HG02885 (cell line): ENCODE results near the gene SEMA3B.
"Not testable (repeated sequence)": the region's sequence is repeated elsewhere in the genome, so short reads cannot be mapped to it uniquely, and the experiment has no call there.

Experiments
- ATAC-seq: cut with Tn5 transposase; IDR thresholded peaks from one replicate; pipeline ENCODE4 v1.9.1; 2021; ENCODE audit warnings: mild to moderate bottlenecking; ENCODE audit not compliant: unreplicated experiment, poor library complexity

Gene SEMA3B

DNA sequence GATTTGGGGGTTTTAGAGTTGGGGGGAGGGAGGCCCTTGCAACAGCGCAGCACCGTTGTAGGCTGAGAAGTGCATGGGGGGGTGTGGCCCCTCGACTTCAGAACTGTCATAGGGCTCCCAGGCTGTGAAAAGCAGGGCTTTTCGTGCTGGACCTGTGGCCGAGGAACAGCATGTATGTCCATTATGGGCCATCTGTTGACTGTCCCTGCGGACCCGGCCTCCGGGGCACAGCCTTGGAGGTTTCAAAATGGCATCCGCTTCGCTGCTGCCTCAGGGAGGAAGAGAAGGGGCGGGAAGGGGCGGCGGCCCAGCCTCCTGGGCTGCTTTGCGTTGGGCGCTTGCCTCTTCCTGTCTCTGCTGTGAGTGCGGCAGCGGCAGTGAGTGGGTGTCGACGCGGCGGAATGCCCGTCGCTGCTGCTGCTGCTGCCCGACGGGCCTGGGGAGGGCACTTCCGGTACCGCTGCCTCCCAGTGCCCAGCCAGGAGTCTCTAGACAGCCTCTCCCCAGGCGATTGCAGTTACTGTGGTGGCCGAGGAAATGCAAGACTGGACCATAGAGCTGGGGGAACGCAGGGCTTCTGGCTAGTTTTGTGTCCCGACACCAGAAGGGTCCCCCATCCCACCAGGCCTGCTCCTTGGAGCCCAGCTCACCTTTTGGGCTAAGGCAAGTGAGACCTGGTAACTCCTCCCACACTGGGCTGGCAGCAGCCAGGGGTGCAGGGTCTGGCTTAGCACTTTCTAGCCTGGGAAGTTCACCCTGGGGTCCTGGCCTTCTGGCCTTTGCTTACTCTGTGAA is 31.0 kb upstream of the SEMA3B start:
- ATAC-seq, result peak; percentile 33

DNA sequence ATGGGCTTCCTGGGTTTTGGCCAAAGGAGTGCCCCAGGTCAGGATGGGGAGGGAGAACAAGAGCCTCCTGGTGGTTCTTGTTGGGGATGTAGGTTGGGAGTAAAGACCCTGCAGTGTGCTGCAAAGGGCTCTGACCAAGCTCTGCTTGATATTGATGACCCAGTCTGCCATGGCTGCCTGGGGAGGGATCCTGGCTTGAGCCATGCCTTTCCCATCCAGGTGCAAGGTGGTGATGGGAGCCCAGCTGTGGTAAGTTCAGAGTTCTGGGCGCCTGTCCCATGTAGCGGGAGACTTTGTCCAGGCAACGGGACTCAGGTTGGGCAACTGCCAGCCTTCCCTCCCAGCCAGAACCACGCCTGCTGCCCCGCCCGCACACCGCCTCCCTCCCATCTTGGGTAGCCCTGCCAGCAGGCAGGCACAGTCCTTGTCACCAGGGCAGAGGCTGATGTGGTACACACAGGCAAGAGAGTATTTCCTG is 30.4 kb upstream of the SEMA3B start:
- ATAC-seq, result no peak

GRCh38 chr3:50239649-50240048 is 29.3 kb upstream of the SEMA3B start:
- no peak for ATAC-seq

DNA sequence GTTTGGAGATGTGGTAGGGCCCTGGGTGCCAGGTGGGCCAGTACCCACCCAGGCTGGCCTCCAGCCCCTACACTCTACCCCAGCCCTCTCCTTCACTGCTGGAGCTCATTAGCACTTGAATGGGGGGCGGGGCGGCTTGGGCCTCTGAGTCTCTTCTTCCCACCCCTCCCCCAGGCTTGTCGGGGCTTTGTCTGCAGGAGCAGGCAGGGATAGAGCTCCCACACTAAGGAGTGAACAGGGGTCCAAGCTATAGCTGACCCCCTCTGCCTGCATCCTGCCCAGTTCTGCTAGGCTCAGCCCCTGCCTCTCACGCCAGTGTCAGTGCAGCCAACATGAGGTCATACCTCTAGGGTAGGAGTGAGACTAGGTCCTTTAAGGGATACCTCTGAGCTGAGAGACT is 27.8 kb upstream of the SEMA3B start:
- ATAC-seq, result no peak

GRCh38 chr3:50241713-50242380 is 27.1 kb upstream of the SEMA3B start:
- ATAC-seq, result no peak

DNA sequence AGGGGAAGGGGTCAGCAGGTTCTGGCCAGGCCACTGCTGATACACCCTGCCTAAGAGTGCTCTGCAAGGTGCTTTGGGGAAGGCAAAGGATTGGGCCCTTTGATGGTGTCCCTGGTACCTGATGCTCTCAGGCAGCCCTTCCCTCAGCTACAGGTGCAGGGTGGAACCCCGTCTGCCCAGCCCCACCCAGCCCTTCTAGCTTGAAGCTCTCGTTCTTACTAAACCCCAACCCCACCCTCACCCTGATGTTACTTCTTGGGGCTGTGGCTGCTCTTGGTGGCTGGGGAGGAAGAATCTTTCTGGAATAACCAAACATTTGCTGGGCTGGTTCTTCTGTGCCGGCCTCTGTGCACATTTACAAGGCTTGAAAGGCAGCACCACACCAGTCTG is 26.6 kb upstream of the SEMA3B start:
- ATAC-seq, result no peak

GRCh38 chr3:50242851-50243542 is 25.9 kb upstream of the SEMA3B start:
- no peak for ATAC-seq

DNA sequence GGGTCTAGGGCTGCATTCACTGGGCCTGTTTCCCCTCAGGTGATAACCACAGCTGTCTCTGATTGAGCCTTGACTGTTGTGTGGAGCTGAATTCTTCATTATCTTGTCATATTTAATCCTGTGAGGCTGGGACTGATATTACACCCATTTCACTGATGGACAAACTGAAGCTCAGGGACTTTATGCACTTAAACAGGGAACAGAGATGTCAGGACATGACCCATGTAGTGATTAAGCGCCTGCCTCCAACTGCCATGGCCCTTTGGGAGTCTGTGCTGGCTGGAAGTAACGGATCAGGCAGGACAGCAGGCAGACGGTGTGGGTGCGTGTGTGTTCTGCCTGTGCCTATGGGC is 25.4 kb upstream of the SEMA3B start:
- ATAC-seq, result no peak

- ATAC-seq, result not testable (repeated sequence)
These were observed 24.1 kb upstream of the SEMA3B start for GRCh38 chr3:50244813-50245212.

GRCh38 chr3:50245251-50245745 is 23.6 kb upstream of the SEMA3B start:
- no peak for ATAC-seq

GRCh38 chr3:50245831-50246516 is 23.0 kb upstream of the SEMA3B start:
- ATAC-seq, result peak; percentile 64

GRCh38 chr3:50246517-50246954 is 22.4 kb upstream of the SEMA3B start:
- peak; percentile 72 for ATAC-seq

DNA sequence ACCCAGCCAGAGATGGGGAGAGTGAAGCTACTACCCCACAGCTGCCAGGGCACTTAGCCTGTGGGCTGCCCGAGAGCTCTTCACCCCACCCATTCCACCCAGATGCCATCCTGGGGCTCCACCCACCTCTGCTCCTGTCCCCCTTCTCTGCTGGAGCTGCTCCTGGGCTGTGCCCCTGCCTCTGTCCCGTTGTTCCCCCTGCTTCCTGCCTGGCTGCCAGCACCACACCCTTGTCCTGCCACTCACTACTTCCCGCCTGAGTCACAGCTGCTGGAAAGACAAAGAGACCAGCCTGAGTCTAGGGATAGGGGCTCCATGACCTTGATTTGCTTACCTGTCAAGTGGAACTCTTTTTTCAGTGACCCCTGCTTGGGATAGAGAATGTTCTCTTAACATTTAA is 20.6 kb upstream of the SEMA3B start:
- ATAC-seq, result no peak

- no peak for ATAC-seq
These were observed 19.5 kb upstream of the SEMA3B start for GRCh38 chr3:50249457-50249856.

DNA sequence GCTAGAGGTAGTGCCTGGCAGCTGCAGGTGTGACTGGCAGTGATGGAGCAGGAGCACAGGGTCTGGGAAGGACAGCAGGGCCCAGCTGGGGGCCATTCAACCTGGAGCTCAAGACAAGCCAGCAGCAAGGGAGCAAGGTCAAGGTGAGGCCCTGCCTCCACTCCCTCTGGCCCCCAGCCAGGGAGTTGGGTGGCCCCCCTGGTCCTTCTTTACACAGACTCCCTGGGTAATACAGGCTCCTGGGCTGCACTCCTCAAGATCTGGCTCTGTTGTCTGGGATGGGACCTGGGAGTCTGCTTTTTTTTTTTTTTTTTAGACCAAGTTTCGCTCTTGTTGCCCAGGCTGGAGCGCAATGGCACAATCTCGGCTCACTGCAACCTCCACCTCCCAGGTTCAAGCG is 18.4 kb upstream of the SEMA3B start:
- no peak for ATAC-seq

- no peak for ATAC-seq
These were observed 17.7 kb upstream of the SEMA3B start for GRCh38 chr3:50251220-50251619.

- ATAC-seq, result no peak
These were observed 14.2 kb upstream of the SEMA3B start for GRCh38 chr3:50254577-50255250.

DNA sequence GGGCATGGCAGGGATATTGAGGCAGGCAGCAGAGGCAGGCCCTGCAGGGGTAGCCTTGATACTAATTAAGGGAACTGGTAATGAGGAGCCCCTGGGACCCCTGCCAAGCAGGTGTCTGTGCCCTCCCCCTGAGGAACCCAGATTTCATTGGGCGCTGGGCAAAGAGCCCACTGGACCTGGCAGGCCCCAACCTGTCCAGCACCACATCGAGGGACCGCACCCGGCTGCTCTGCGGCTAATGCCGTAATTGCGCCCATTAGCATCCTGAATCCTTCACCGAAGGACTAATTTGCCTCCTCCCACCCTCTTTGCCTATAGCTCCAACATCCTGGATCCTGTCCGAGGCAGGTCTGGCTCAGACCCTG is 13.7 kb upstream of the SEMA3B start:
- no peak for ATAC-seq

DNA sequence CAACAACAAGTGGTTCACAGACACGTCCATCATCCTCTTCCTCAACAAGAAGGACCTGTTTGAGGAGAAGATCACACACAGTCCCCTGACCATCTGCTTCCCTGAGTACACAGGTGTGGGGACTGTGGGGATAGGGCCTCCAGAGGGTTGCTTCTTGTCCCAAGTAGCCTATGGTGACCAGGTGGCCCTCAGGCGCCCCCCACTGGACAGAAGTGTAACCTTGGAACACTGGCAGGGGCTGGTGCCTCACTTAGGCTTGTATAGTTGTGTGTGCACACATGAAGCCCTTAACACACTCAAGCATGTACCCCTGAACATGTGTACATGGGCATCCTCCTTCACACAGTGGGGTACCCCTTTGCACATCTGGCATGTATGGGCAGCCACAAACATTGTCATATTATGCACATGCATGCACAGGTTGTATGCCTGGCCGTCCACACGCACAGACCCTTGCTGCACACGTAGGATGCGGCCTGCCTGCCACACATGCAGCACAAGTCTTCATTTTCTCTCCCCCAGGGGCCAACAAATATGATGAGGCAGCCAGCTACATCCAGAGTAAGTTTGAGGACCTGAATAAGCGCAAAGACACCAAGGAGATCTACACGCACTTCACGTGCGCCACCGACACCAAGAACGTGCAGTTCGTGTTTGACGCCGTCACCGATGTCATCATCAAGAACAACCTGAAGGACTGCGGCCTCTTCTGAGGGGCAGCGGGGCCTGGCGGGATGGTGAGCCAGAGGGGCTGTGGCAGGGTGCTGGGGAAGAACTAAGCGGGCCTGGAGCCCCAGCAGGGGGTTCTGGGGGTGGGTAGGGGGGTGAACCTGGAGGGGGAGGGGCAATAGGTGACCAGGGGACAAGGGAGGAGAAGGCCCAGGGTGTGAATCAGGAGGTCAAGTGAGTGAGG is 11.7 kb upstream of the SEMA3B start:
- ATAC-seq, result no peak
